Activated CD4-positive, alpha-beta T cell treated with anti-CD3 and anti-CD28 coated beads, Interleukin-2, Interleukin-4, amounts not matched to agents 100 ng/mL and 50 ng/mL, durations not matched to agents 16 hours and 8 hours (primary cell): ENCODE measurements around the gene COPS8.

Experiments
- DNase-seq: peaks from one replicate; pipeline ENCODE4 v3.0.0-alpha.2; 2020; ENCODE audit warnings: low spot score

COPS8 gene

DNA sequence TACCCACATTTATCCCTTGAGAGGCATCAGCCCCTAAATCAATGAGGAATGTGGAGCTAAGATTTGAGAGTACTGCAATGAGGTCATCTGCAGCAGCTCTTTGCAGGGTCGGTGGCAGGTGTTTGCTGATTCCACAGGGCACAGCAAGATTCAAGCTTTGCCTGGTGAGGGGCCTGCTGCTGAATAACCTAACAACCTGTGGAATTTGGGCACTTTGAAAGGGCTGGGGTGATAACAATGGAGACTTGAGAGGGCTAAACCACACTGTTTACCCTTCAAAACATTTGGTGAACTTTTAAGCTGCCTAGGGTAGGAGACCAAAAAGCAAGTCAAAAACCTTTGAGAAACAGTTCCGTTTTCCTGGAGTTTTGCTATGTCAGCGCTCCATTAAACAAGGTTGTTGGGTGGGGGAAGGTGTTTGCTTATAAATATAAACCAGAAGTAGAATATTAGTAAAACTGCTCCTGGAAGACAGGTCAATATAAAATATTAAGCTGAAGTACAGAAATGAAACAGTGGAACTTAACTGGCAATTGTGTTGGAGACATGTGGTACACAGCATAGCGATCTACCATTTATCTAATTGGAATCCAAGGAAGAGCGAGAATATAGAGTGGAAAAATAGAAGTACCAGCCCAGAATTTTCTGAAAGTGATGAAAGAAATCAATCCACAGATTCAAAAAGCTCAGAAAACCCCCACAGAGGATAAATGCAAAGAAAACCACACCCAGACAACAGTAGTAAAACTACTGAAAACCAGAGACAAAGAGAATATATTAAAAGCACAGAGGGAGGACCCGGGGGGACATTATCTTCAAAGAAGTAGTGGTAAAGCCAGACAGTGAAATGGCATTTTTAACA lies 15.7 kb downstream of the COPS8 start:
- no peak for DNase-seq

DNA sequence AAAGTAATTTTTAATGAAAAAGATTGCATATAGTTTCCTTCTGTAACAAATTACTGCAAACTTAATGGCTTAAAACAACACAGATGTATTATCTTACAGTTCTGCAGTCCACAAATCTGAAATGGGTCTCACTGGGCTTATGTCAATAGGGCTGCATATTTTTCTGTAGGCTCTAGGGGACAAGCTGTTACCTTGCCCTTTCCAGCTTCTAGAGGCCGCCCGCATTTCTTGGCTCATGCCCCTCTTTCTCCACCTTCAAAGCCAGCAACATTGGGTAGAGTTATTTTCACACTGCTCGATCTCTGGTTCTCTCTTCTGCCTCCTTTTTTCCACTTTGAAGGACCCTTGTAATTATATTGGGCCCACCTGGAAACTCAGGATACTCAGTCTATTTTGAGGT lies 16.7 kb downstream of the COPS8 start:
- DNase-seq = no peak

DNA sequence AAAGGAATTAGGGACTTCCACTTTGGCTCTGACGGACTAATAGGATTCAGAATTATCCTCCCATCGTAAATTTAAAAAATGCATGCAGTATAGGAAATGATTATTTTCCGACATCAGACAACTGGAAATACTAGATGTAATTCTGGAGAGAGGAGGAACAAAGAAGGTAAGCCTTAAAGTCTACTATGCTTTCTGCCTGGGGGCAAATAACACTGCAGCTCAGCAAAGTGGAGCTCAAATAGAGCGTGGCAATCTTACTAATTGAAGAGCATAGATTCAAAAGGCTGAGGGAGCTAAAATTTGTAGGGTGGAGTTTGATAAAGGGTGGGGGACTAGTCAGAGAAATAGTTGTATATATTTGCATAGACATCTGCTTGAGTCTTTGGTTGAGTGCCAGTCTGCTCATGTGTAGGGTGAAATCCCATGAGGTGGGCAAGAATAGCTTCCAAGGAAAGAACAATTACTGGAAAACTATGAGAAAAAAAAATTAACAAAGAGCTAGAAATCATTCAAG lies 23.8 kb downstream of the COPS8 start:
- no peak for DNase-seq

DNA sequence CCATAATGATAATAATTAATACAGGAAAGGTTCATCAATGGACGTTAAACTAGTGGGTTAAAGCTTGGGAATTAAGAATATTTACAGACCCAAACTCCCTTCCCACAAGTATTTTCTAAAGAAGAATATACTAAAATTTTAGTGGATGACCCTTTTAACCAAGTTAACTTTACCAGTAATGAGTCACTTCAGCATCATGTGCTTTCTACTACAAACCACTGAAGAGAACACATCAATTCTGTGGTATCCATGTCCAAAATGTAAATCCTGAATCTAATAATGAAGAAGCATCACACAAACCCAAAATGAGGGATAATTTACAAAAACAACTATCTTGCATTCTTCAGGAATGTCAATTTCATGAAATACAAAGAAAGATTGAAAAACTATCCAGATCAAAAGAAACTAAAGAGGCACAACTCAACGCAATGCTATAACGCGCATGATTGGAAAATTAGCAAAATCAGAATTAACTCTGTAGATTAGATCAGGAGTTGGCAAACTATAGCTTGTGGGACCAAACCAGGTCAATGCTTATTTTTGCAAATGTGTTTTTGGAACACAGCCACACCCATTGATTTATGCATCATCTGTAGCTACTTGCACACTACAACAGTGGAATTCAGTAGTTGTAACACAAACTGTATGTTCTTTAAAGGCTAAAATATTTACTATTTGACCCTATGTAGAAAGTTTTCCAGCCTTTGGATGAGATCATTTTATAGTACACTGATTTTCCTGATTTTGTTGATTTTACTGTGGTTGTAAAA lies 27.5 kb downstream of the COPS8 start:
- DNase-seq = no peak

DNA sequence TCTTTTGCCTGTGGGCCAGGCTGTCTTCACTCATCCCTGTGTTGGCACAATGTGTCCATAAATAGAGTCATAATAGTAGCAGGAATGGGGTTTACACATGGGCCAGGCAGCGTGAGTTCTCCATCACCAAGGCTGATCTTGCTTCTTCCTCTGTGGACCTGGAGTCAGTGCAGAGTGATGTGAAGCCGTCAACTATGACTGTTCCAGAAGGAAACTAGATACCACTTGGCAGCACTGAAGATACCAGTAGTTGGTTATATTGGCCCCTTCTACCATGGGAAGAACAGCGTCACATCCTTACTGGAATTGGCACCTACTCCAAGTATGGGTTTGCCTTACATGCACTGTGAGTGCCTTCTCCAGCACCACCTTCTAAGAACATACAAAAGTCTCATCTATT lies 30.2 kb downstream of the COPS8 start:
- no peak for DNase-seq

DNA sequence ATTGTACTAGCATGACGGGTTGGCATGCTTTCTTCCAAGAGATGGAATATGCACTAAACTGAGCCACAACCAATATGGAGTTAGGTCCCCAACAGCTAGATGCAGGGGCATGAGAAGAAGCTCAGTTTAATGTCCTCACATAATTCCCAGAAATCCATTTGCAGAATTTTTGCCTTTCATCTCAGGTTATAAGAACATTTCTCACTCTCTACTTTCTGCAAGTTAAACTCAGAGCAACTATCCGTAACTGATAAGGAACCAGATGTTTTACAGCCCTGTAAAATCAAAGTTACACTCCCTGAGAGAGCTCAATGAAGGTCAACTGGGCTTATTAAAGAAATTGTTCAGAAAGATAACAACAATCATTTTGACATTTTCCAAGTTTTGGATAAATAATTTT lies 30.7 kb downstream of the COPS8 start:
- no peak for DNase-seq

DNA sequence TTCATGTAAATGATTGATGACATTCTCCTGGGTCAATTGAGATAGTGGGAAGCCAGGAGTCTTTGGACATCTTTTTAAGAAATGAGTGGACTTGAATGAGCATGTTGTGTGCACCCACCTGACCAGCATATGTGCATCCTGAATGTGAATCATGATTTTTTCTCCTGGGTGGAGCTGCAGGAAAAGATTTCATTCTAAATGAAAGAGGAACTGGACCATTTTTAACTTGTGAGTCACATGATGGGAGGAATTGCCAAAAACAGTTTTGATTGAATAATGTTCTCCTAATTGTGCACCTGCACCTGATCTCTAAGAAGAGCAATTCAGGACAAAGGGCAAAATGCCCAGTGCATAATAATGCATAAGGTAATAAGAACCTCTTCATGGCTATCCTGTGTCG lies 32.3 kb downstream of the COPS8 start:
- no peak for DNase-seq

DNA sequence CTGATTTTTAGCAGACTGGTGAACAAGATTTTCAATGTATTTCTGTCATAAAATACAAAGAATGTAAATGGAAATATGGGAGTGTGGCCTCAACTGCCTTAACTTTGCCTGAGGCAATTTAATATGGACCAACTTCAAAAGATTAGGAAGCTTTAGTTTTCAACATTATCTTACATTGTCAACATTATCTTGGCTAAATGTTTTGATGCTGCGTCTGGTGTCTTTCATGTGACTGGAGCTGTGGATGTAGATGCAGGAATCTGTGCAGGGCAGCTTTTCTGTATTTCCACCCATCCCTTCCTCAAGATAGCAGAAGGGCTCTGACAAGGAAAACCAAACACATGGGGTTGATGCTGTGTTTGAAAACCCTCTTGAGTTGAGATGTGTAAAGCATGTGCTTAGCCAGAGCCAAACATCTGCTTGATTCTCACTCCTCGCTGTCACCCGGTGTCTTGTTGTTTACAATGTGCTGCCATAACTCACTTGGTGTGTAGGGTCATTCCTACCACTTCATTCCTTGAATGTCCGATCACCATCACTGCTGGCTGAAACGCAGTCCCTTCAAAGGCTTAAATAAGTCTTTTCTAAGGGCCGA lies 33.0 kb downstream of the COPS8 start:
- no peak for DNase-seq

DNA sequence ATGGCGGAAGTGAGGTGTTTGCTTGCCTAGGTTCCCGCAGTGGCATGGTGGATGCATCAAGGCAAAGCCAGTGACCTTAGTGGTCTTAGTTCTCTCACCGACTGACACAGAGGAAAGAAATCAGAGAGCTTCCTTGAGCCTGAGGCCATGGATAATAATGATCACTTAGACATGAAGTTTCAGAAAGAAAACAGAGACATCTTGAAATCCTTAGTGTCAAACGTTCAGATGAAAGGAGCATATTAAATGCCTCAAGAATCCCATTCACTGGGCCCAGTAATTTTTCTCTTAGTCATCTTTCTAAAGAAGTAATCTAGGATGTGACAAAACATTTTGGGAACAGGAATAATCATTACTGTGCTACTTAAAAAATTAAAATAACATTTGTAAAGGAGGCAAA lies 35.2 kb downstream of the COPS8 start:
- DNase-seq = no peak

DNA sequence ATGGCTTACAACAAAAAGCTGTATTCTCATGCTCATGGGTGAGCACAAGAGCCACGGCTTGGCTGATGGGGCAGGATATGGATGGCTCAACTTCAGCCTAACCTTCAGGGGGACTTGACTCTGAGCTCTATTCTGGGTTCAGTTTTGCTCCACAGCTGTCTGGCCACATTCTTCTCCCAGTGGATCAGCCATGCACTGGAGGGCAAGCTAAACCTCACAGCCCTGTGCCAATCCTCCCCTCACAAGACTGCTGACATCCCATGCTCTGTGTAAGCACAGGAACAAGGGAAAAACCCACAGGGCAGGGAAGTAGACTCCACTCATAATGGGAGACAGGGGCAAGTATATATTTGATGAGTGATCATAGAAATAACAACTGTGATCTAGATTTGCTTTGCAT lies 35.6 kb downstream of the COPS8 start:
- DNase-seq = no peak

DNA sequence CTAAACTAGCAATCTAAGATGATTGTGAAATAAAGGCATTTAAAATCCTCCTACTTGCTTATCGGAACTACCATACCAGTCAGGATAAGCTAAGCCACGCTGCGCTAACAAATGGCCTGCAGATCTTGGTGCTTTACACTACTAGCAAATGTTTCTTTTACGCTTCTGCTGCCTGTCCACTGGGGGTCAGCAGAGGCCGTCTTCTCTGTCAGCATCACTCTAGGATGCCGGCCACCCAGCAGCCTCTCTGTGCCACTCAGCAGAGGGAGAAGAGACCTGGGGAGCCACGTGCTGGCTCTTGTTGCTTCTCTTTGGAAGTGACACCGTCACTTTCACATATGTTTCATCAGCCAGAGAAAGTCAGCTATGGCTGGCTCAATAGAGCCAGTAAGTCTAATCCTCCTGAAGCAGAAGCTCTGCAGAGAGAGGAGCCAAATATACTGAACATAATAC lies 36.6 kb downstream of the COPS8 start:
- peak; percentile 60 for DNase-seq

DNA sequence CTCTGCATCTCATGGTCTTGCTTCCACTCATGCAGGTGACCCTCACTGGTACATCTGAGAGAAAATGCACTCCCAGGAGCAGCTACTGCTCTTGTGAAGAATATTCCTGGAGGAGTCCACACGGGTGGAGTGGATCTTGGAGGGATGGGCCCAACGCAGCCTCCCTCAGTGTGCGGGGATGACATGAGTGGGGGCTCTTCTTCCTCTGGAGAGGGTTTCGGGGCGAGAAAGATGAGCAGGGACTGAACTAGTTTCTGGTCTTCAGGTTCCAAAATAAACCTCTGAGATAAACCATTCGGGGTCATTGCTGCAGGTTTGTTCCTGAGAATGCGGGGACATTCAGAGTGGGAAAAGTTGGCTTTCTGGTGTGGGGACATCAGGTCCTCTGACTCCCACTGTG lies 39.1 kb downstream of the COPS8 start:
- no peak for DNase-seq

DNA sequence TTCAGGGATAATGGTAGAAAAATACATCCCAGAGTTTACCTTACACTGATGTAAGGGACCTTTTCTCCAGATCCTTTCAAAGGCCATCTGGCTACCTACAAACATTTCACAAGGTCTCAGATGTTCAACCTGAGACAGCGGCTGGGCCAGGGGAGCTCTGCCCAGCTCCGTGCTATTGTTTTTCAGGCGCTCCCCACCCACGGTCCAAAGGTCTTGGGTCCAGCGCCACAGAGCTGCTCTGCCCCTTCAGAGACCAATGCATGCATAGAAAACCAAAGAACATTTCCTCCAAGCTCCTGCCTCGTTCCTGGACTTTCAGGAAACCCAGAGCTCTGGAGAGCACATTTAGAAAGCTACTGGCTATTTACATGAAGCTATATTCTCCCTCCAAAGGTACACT lies 40.3 kb downstream of the COPS8 start:
- no peak for DNase-seq

DNA sequence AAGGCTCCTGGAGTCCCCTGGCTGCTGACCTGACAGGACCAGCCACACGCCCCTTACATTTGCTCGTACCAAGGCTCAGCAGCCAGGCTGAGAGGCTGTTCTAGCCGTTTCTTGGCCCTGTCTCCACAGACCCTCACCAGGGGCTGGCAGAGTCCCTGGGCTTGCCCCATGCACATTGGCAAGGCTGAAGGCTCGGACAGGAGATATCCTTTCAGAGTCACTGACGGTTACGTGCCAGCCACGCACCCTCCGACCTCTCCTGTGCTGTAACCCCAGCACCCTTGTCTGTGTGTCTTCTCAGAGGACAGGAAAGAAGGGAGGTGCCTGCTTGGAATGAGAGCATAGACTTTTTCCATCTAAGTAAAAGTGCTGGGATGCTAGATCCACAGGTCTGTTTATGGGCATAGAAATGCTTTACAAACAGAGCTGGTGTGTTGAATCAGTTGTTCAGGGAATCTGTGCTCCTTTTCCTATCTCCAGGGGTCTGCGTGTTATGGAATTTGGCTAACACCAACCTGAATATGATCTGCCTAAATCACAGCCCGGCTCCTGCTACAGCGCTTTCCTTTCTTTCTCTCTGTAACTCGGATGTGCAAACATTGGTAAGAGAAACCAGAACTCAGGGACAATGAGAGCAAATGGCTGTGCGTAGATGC lies 41.0 kb downstream of the COPS8 start:
- no peak for DNase-seq

DNA sequence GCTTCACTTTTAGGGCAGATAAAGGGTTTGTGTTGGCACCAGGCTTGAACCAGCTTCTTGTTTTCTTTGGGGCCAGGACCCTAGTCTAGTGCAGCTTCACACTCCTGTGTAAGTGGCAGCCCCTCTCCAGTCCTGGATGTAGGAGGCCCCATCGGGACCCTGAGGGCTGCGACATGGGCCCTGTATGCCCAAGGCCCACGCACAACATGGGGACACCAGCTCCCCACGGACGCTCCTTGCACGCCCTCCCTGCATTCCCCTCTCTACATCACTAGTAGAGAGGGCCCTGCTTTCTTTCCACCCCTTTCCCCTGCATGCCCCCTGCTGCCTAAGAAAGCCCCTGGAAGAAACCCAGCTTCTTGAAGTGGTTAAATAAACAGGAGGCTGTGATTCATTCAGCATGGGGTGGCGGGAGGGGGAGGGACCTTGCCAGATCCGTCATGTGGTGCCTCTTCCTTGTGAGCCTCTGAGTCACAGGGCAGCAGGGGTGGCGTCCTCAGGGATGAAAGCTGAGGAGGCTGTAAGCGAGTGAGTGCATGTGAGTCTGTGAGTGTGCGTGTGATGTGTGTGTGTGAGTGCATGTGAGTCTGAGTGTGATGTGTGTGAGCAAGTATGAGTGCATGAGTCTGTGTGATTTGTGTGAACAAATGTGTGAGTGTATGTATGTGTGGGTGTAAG lies 42.5 kb downstream of the COPS8 start:
- DNase-seq = peak; percentile 10

DNA sequence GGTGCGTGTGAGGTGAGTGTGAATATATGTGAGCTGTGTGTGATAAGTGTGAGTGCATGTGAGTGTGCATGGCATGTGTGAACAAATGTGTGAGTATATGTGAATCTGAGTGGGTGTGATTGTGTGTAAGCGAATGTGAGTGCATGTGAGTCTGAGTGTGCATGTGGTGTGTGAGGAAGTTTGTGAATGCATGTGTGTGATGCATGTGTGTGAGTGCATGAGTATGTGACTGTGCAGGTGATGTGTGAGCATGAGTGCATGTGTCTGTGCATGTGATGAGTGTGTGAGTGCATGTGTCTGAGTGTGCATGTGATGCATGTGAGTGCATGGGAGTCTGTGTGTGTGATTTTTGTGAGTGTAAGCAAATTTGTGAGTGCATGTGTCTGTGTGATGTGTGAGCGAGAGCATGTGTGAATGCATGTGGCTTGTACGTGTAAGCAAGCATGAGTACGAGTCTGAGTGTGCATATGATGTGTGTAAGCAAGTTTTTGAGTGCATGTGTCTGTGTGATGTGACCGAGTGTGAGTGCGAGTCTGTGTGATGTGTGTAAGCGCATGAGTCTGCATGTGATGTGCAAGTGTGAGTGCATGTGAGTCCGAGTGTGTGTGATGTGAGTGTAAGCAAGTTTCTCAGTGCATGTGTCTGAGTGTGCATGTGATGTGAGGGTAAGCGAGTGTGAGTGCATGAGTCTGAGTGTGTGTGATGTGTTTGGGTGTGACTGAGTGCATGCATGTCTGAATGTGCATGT lies 43.3 kb downstream of the COPS8 start:
- DNase-seq = no peak

DNA sequence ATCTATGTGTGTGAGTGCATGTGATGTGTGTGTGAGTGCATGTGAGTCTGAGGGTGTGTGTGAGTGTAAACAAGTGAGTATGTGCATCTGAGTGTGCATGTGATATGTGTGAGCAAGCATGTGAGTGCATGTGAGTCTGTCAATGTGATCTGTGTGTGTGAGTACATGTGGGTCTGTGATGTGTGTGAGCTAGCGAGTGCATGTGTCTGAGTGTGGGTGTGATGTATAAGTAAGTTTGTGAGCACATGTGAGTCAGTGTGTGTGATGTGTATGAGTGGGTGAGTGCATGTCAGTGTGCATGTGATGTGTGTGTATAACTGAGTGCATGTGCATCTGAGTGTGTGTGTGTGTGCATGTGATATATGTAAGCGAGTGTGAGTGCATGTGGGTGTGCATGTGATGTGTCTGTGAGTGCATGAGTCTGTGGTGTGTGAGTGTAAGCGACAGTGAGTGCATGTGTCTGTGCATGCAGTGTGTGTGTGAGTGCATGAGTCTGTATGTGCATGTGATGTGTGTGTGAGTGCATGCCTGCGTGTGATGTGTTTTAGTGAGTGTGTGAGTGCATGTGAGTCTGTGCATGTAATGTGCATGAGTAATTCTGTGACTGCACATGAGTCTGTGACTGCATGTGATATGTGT lies 44.1 kb downstream of the COPS8 start:
- DNase-seq = no peak

DNA sequence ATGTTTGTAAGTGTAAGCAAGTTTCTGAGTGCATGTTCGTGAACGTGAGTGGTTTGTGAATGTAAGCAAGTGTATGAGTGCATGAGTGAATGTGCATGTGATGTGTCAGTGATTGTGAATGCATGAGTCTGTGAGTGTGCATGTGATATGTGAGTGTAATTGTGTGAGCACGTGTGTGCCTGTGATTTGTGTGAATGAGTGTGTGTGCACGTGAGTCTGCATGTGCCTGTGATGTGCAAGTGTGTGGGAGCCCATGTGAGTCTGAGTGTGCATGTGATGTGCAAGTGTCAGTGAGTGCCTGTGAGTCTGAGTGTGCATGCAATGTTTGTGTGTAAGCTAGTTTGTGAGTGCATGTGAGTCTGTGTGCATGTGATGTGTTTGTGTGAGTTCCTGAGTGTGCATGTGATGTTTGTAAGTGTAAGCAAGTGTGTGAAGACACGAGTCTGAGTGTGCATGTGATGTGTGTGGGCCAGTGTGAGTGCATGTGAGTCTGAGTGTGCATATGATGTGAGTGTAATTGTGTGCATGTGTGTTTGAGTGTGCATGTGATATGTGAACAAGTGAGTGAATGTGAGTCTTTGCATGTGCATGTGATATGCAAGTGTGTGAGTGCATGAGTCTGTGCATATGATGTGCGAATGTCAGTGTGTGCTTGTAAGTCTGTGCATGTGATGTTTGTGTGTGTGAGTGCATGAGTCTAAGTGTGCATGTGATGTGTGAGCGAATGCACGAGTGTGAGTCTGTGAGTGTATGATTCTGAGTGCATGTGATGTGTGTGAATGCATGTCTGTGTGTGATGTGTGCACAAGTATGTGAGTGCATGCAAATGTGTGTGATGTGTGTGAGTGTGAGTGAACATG lies 45.1 kb downstream of the COPS8 start:
- no peak for DNase-seq

DNA sequence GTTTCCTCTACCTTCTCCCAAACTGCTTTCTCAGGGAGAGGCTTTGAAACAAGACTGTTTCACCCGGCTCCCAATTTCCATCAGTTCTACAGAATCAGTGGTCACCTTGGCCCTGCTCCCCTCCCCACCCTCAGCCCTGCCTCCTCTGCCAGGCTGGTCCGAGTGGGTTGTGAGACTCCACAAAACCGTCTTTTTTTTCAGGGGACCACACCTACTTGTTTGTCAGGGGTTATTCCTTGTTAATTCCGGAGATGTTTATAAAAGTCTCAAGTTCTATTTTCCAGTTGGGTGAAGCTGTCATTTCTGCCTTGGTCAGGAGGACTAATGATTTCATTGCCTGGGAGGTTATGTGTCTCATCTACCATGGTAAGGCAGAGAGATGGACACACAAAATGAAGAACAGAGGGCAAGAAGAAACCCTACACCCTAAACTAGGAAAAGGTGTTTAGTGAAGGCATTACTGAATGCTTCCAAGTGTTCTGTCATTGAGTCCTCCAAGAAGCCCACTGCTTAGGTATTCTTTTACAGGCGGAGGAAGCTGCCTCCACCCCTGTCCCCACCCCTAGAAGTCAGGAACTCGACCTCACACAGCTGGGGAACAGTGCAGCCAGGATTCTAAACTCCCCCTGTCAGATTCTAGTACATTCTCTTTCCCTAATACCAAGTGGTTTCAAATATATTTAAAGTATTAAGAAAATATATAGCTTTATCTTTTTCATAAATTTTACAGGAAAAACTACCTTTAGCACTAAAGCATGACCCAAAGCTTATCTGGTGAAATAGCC lies 46.3 kb downstream of the COPS8 start:
- no peak for DNase-seq
